Caco-2 (cell line): ENCODE results near the gene SDS. TPM values are rescaled to one million over a fixed set of nuclear protein-coding genes. Genes with fewer than 3 reads are reported as not detected.

Experiments
- BruUV-seq: library from RNA; stranded (reverse); fragments of 400-500 nt; replicated peaks from 2 replicates; lab custom pipeline; 2021; lab: Mats Ljungman, UMichigan
- CTCF ChIA-PET: fragments of 300-600 bp; sonication (Branson Sonifier 250); formaldehyde crosslinking; loops from one replicate; lab custom pipeline; 2022; ENCODE audit warnings: antibody characterized with exemption; lab: Charles Lee
- POLR2A ChIA-PET: fragments of 300-600 bp; sonication (Branson Sonifier 250); formaldehyde crosslinking; loops from one replicate; lab custom pipeline; 2022; ENCODE audit warnings: antibody characterized with exemption; lab: Charles Lee
- DNase-seq, 2 experiments: peaks; one replicate each; pipeline versions ENCODE4 v3.0.0 to v3.0.0-alpha.2; 2020 to 2022
- H3K27me3 ChIP-seq: replicated peaks from 2 replicates; pipeline ENCODE4 v1.6.0; 2011; ENCODE audit warnings: low read length; ENCODE audit not compliant: control insufficient read depth, insufficient read depth
- H3K36me3 ChIP-seq: 2 replicates; pipeline ENCODE4 v1.5.1; 2011; ENCODE audit warnings: low read length; ENCODE audit not compliant: control insufficient read depth, insufficient read depth
- H3K4me1 ChIP-seq: fragments of 250-450 bp; sonication (Bioruptor Pico); 2 replicates; pipeline ENCODE4 v1.5.1; 2020; ENCODE audit warnings: mild to moderate bottlenecking
- H3K4me3 ChIP-seq: 2 replicates; pipeline ENCODE4 v1.5.1; 2011; ENCODE audit warnings: low read depth, mild to moderate bottlenecking, control low read depth, low read length
- H3K9me3 ChIP-seq: fragments of 250-450 bp; sonication (Bioruptor Pico); 2 replicates; pipeline ENCODE4 v1.5.1; 2020; ENCODE audit warnings: mild to moderate bottlenecking, moderate library complexity
- H3K27ac Mint-ChIP-seq: one replicate; pipeline ENCODE4 v1.8.0; 2022; ENCODE audit warnings: mixed read lengths; ENCODE audit not compliant: unreplicated experiment
- H3K27me3 Mint-ChIP-seq: one replicate; pipeline ENCODE4 v1.8.0; 2022; ENCODE audit warnings: mixed read lengths; ENCODE audit not compliant: insufficient read depth, unreplicated experiment
- H3K36me3 Mint-ChIP-seq: one replicate; pipeline ENCODE4 v1.8.0; 2022; ENCODE audit warnings: mild to moderate bottlenecking, mixed read lengths; ENCODE audit not compliant: insufficient read depth, unreplicated experiment
- H3K4me1 Mint-ChIP-seq: one replicate; pipeline ENCODE4 v1.8.0; 2022; ENCODE audit warnings: low read depth, mixed read lengths; ENCODE audit not compliant: unreplicated experiment
- H3K4me3 Mint-ChIP-seq: one replicate; pipeline ENCODE4 v1.8.0; 2022; ENCODE audit warnings: mild to moderate bottlenecking, moderate library complexity, mixed read lengths; ENCODE audit not compliant: unreplicated experiment
- H3K9me3 Mint-ChIP-seq: one replicate; pipeline ENCODE4 v1.8.0; 2022; ENCODE audit warnings: mixed read lengths; ENCODE audit not compliant: unreplicated experiment
- intact Hi-C: fragments of 100-400 bp; cut with micrococcal nuclease; formaldehyde crosslinking; loops from one replicate; pipeline ENCODE4 v1.10.0; 2022; ENCODE audit not compliant: unreplicated experiment
- total RNA-seq: library from RNA; stranded (reverse); gene quantifications from 2 replicates; pipeline ENCODE4 v1.2.3, GENCODE V29; 2022
- TF ChIP-seq, protein P1 (sequence below), 2 experiments: fragments of 200-600 bp in 1 of 2; IDR thresholded peaks; 1 replicate in 1 of 2; 2 replicates in 1 of 2; pipeline versions ENCODE4 v1.5.1 to v1.8.0; 2011 to 2022; ENCODE audit warnings: antibody characterized with exemption in 1 of 2, control low read depth in 1 of 2, inconsistent platforms in 1 of 2, low read depth in 1 of 2, low read length in 1 of 2, mild to moderate bottlenecking in 1 of 2, moderate library complexity in 1 of 2; ENCODE audit not compliant: insufficient read depth in 1 of 2, severe bottlenecking in 1 of 2, unreplicated experiment in 1 of 2

The SDS gene
- total RNA-seq, 1 experiment from 2014 or later: not detected

GRCh38 chr12:113439301-113439597 lies 35.6 kb upstream of the SDS start:
- H3K27me3 ChIP-seq: no peaks in the 10 kb centered on the region; the same call in 1 of the 2 replicates
- intact Hi-C loops: loop anchor here (1.0 kb wide), 1 partner anchor 473 kb away; no protein-coding TSS in a partner anchor
- H3K4me1 Mint-ChIP-seq: peaks cover 6% of the 10 kb centered on the region
- no peaks in the 10 kb centered on the region for H3K9me3 ChIP-seq
- no peak overlapping the region for H3K4me3 Mint-ChIP-seq
- no peaks in the 10 kb centered on the region for H3K36me3 ChIP-seq
- CTCF ChIA-PET: no interaction called here
- DNase-seq: no peak
- H3K27ac Mint-ChIP-seq: no peak overlapping the region
- no TSS peak for BruUV-seq
- no peaks in the 10 kb centered on the region for H3K36me3 Mint-ChIP-seq
- H3K4me1 ChIP-seq: no peaks in the 10 kb centered on the region
- POLR2A ChIA-PET: no interaction called here
- no peaks in the 10 kb centered on the region for H3K27me3 Mint-ChIP-seq
- TF ChIP-seq, protein P1, sequence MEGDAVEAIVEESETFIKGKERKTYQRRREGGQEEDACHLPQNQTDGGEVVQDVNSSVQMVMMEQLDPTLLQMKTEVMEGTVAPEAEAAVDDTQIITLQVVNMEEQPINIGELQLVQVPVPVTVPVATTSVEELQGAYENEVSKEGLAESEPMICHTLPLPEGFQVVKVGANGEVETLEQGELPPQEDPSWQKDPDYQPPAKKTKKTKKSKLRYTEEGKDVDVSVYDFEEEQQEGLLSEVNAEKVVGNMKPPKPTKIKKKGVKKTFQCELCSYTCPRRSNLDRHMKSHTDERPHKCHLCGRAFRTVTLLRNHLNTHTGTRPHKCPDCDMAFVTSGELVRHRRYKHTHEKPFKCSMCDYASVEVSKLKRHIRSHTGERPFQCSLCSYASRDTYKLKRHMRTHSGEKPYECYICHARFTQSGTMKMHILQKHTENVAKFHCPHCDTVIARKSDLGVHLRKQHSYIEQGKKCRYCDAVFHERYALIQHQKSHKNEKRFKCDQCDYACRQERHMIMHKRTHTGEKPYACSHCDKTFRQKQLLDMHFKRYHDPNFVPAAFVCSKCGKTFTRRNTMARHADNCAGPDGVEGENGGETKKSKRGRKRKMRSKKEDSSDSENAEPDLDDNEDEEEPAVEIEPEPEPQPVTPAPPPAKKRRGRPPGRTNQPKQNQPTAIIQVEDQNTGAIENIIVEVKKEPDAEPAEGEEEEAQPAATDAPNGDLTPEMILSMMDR (IDR thresholded peaks at IDR 0.05; ENCODE audit: insufficient read depth in 1 of 2, low read depth in 1 of 2, low read length in 1 of 2, severe bottlenecking in 1 of 2, unreplicated experiment in 1 of 2): no peak
- H3K9me3 Mint-ChIP-seq: no peaks in the 10 kb centered on the region
- H3K4me3 ChIP-seq: no peak overlapping the region

- POLR2A ChIA-PET: no interaction called here
- CTCF ChIA-PET: no interaction called here
- intact Hi-C loops: loop anchor here (1.0 kb wide), 1 partner anchor 474 kb away; no protein-coding TSS in a partner anchor
- no peak overlapping the region for H3K27ac Mint-ChIP-seq
- no TSS peak for BruUV-seq
- DNase-seq: no peak
- H3K36me3 Mint-ChIP-seq: no peaks in the 10 kb centered on the region
- TF ChIP-seq, protein P1 (IDR thresholded peaks at IDR 0.05; ENCODE audit: insufficient read depth in 1 of 2, low read depth in 1 of 2, low read length in 1 of 2, severe bottlenecking in 1 of 2, unreplicated experiment in 1 of 2): no peak
- H3K27me3 ChIP-seq: no peaks in the 10 kb centered on the region; the same call in 1 of the 2 replicates
- no peak overlapping the region for H3K4me3 ChIP-seq
- H3K27me3 Mint-ChIP-seq: no peaks in the 10 kb centered on the region
- peaks cover 6% of the 10 kb centered on the region for H3K4me1 Mint-ChIP-seq
- H3K9me3 Mint-ChIP-seq: no peaks in the 10 kb centered on the region
- no peaks in the 10 kb centered on the region for H3K9me3 ChIP-seq
- H3K36me3 ChIP-seq: no peaks in the 10 kb centered on the region
- no peaks in the 10 kb centered on the region for H3K4me1 ChIP-seq
- H3K4me3 Mint-ChIP-seq: no peak overlapping the region
Measured at GRCh38 chr12:113438523-113439300, 35.0 kb upstream of the SDS start.

GRCh38 chr12:113437729-113438100 lies 34.0 kb upstream of the SDS start:
- intact Hi-C loops: no loop called here
- BruUV-seq: no TSS peak
- TF ChIP-seq, protein P1 (IDR thresholded peaks at IDR 0.05; ENCODE audit: insufficient read depth in 1 of 2, low read depth in 1 of 2, low read length in 1 of 2, severe bottlenecking in 1 of 2, unreplicated experiment in 1 of 2): no peak
- H3K36me3 ChIP-seq: no peaks in the 10 kb centered on the region
- CTCF ChIA-PET: no interaction called here
- Mint-ChIP-seq H3K4me1 (peaks cover 6% of the 10 kb centered on the region), H3K27me3 (no peaks in the 10 kb centered on the region), H3K4me3 (no peak overlapping the region), H3K27ac (no peak overlapping the region), H3K9me3 (no peaks in the 10 kb centered on the region), H3K36me3 (no peaks in the 10 kb centered on the region)
- H3K4me3 ChIP-seq: no peak overlapping the region
- no peaks in the 10 kb centered on the region; the same call in 1 of the 2 replicates for H3K27me3 ChIP-seq
- POLR2A ChIA-PET: no interaction called here
- H3K9me3 ChIP-seq: no peaks in the 10 kb centered on the region
- H3K4me1 ChIP-seq: no peaks in the 10 kb centered on the region
- DNase-seq: no peak
